AG09319 (cell line): ENCODE data around the gene FN3K.
"Not testable (repeated sequence)": the region's sequence is repeated elsewhere in the genome, so short reads cannot be mapped to it uniquely, and the experiment has no call there.

Source experiments
- DNase-seq: peaks from one replicate; pipeline ENCODE4 v3.0.0-alpha.2; 2010; ENCODE audit warnings: low read depth; ENCODE audit errors: extremely low read depth
- TF ChIP-seq, protein P1 (sequence below): IDR thresholded peaks from 2 replicates; pipeline ENCODE4 v1.5.1; 2011; ENCODE audit warnings: low read depth, mild to moderate bottlenecking, inconsistent platforms, low read length, moderate library complexity

FN3K gene

DNA sequence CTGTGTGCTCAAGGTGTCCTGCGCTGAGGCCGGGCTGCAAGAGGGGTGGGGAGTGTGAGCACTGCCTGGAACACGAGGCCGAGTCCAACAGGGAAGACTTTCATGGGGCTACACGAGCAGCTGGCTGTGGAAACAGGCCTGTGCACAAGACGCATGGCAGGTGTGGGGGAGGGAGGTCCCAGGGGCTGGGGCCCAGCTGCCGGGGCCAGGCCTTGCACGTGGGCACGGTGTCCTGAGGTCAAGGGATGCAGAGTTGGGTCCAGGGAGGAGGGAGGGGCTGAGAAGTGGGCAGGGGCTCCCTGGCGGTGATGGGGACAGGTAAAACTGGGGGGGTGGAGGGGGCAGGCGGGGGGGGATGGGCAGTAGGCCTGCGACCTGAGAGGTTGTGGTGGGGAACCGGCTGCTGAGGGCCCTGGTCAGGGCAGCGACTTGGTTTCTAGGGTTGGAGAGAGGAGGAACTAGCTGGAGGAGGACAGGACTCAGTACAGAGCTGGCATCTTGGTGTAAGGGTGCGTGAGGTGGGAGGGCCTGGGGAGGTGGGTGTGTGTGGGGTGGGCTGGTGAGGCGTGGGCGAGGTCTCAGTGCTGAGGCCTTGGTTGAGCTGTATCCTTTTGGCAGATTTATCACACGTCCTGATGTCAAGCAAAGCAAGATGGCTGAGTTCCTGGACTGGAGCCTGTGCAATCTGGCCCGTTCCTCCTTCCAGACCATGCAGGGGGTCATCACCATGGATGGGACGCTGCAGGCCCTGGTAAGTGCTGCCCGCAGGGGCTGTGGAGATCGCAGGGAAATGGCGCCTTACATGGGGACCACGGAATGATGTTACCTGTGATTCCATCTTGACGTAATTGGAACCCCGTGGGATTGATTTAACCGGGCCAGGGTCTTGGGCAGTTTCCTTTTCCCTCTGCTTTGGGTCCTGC is 45.8 kb downstream of the FN3K start:
- TF ChIP-seq, protein P1, sequence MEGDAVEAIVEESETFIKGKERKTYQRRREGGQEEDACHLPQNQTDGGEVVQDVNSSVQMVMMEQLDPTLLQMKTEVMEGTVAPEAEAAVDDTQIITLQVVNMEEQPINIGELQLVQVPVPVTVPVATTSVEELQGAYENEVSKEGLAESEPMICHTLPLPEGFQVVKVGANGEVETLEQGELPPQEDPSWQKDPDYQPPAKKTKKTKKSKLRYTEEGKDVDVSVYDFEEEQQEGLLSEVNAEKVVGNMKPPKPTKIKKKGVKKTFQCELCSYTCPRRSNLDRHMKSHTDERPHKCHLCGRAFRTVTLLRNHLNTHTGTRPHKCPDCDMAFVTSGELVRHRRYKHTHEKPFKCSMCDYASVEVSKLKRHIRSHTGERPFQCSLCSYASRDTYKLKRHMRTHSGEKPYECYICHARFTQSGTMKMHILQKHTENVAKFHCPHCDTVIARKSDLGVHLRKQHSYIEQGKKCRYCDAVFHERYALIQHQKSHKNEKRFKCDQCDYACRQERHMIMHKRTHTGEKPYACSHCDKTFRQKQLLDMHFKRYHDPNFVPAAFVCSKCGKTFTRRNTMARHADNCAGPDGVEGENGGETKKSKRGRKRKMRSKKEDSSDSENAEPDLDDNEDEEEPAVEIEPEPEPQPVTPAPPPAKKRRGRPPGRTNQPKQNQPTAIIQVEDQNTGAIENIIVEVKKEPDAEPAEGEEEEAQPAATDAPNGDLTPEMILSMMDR, result no peak

DNA sequence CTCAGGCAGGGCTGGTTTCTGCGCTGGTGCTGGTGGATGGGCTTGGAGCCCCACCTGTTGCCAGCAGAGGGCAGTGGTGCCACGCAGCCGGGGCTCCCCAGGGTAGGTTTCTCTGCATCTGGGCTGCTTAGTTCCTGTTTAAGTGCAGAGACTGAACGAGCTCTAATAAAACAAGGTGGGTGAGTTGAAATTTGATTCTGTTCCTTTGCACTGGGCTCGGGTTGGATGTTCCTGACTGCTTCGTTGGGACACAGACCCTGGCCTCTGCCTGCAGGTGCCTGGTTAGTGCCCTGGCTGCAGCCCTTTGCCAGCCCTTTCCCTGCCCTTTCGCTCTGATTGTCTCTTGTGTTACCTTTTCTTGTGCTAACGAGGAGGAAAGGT is 46.5 kb downstream of the FN3K start:
- TF ChIP-seq, protein P1, result peak; percentile 99

More for the DNA sequence above, 45.8 kb downstream of the FN3K start:
- DNase-seq, result no peak

DNA sequence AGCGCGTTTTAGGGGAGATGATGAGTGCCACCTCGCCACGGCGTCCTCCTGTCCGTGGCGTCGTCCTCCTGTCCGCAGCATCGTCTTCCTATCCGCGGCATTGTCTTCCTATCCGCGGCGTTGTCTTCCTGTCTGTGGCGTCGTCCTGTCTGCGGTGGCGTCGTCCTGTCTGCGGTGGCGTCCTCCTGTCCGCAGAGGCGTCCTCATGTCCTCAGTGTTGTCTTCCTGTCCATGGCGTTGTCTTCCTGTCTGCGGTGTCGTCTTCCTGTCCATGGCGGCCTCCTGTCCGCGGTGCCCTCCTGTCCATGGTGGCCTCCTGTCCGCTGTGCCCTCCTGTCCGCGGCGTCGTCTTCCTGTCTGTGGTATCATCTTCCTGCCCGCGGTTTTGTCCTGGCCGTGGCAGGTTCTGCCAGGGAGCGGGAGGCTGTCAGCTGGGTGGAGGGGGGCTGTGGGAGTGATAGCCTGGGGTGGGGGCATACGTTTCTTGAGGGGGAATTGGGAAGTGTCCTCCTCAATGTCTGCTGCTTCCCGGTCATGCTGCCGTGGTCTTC is 47.3 kb downstream of the FN3K start:
- no peak for DNase-seq

More for the DNA sequence above, 46.5 kb downstream of the FN3K start:
- peak; percentile 44 for DNase-seq

DNA sequence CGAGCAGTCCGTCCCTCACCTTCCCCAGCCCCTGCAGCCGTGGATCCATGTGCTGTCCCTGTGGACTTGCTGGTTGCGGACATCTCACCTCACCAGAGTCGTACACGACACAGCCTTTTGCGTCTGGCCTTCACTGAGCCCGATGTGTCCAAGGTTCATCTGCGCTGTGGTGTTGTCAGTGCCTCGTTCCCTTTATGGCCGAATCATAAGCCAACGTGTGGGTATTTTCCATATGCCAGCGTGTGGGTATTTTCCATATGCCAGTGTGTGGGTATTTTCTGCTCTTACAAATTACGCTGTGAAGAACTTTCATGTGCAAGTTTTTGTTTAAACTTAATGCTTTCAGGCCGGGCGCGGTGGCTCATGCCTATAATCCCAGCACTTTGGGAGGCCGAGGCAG is 48.1 kb downstream of the FN3K start:
- no peak for DNase-seq
- TF ChIP-seq, protein P1, result no peak

More for the DNA sequence above, 47.3 kb downstream of the FN3K start:
- TF ChIP-seq, protein P1, result no peak

DNA sequence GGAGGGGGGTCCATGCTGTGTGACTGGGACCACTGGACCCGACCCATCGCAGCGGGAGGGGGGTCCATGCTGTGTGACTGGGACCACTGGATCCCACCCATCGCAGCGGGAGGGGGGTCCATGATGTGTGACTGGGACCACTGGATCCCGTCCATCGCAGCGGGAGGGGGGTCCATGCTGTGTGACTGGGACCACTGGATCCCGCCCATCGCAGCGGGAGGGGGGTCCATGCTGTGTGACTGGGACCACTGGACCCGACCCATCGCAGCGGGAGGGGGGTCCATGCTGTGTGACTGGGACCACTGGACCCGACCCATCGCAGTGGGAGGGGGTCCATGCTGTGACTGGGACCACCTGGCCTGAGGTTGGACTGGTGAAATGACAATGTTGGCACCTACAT is 50.2 kb downstream of the FN3K start:
- DNase-seq, result not testable (repeated sequence)

DNA sequence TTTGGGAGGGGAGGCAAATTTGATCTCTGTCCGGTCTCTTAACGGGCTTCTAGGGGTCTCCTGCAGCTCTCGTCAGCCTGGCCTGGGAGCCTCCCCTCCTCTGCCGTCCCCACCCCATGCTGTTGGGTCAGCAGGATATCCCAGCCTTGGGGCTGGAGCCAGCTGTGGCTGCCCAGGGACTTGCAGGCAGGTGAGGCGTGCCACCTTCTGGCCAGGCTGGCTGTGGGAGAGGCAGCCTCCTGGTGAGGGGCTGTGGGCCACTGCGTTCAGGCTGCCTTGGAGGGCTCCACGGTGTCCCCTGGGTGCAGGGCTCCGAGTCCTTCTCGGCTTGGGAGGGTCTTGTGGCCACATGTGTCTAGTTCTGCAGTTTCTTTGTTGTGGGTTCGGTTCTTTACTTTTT is 51.0 kb downstream of the FN3K start:
- TF ChIP-seq, protein P1, result no peak
- DNase-seq, result no peak

DNA sequence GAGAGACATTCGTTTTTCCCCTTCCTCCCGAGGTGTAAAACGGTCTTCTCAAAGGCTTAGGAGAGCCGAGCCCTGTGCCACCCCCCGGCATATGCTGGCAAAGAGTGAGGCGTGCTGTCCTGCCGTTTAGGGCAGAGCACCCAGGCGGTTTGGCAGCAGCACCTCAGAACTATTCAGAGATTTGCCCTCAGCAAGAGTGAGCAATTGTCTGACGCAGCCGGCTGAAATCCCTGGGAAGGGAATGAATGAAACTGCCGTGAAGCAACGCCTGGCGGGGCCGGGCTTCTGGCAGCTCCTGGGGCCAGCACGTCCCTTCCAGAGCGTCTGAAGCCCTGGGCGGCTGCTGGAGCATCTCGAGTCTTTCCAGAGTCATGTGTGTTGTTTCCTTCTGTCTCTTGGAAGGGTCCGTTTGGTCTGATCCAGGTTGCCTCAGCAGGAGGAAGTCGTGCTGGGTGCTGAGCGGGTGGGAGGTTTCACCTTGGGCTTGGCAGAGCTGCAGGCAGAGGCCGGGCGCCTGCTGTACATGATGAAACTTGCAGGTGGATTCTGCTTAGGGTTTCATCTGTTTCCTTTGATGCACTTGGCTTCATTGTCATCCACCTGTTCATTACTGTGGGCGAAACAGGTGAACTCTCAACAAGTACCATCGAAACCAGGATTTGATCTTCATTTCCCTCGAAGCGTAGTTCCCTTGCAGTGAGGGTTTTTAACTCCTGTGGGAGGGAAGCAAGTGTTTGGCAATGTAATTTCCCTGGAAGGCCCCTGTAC is 51.9 kb downstream of the FN3K start:
- TF ChIP-seq, protein P1, result no peak
- peak; percentile 59 for DNase-seq
